Islet of Langerhans (tissue), 1 donor: ENCODE measurements around the gene ACACB.

Experiments used
- FAIRE-seq: peaks from one replicate; lab custom pipeline; 2011; peaks lifted over from hg19 to GRCh38; lab: Jason Lieb, UNC

The ACACB gene

GRCh38 chr12:109279525-109279924 lies 163.1 kb downstream of the ACACB start:
- no peak for FAIRE-seq

GRCh38 chr12:109281452-109281851 lies 165.1 kb downstream of the ACACB start:
- no peak for FAIRE-seq

GRCh38 chr12:109284392-109284791 lies 168.0 kb downstream of the ACACB start:
- FAIRE-seq, result no peak

- no peak for FAIRE-seq
Observed at GRCh38 chr12:109286252-109286651, 169.9 kb downstream of the ACACB start.

- FAIRE-seq, result no peak
Observed at GRCh38 chr12:109286652-109287051, 170.3 kb downstream of the ACACB start.

- no peak for FAIRE-seq
Observed at GRCh38 chr12:109287181-109287580, 170.8 kb downstream of the ACACB start.

- no peak for FAIRE-seq
Observed at GRCh38 chr12:109287811-109288469, 171.6 kb downstream of the ACACB start.

- FAIRE-seq, result no peak
Observed at GRCh38 chr12:109288571-109288970, 172.2 kb downstream of the ACACB start.

GRCh38 chr12:109289004-109289403 lies 172.6 kb downstream of the ACACB start:
- no peak for FAIRE-seq

GRCh38 chr12:109289551-109289950 lies 173.2 kb downstream of the ACACB start:
- FAIRE-seq, result no peak

- no peak for FAIRE-seq
Observed at GRCh38 chr12:109290061-109290460, 173.7 kb downstream of the ACACB start.

- FAIRE-seq, result no peak
Observed at GRCh38 chr12:109291117-109291516, 174.7 kb downstream of the ACACB start.

- FAIRE-seq, result no peak
Observed at GRCh38 chr12:109291521-109292341, 175.3 kb downstream of the ACACB start.

GRCh38 chr12:109292342-109292711 lies 175.9 kb downstream of the ACACB start:
- FAIRE-seq, result no peak

- FAIRE-seq, result no peak
Observed at GRCh38 chr12:109293106-109293505, 176.7 kb downstream of the ACACB start.

- no peak for FAIRE-seq
Observed at GRCh38 chr12:109294286-109294796, 178.0 kb downstream of the ACACB start.

- no peak for FAIRE-seq
Observed at GRCh38 chr12:109295764-109296425, 179.5 kb downstream of the ACACB start.

- no peak for FAIRE-seq
Observed at GRCh38 chr12:109296431-109296830, 180.0 kb downstream of the ACACB start.

- FAIRE-seq, result no peak
Observed at GRCh38 chr12:109299849-109300248, 183.5 kb downstream of the ACACB start.

- no peak for FAIRE-seq
Observed at GRCh38 chr12:109301643-109302168, 185.3 kb downstream of the ACACB start.

GRCh38 chr12:109302358-109302757 lies 186.0 kb downstream of the ACACB start:
- FAIRE-seq, result no peak

GRCh38 chr12:109302770-109303169 lies 186.4 kb downstream of the ACACB start:
- FAIRE-seq, result no peak

- FAIRE-seq, result no peak
Observed at GRCh38 chr12:109304485-109304884, 188.1 kb downstream of the ACACB start.
